Measurements from ENCODE around the gene APOLD1.
"Not testable (repeated sequence)": the region's sequence is repeated elsewhere in the genome, so short reads cannot be mapped to it uniquely, and the experiment has no call there.

APOLD1 gene

DNA sequence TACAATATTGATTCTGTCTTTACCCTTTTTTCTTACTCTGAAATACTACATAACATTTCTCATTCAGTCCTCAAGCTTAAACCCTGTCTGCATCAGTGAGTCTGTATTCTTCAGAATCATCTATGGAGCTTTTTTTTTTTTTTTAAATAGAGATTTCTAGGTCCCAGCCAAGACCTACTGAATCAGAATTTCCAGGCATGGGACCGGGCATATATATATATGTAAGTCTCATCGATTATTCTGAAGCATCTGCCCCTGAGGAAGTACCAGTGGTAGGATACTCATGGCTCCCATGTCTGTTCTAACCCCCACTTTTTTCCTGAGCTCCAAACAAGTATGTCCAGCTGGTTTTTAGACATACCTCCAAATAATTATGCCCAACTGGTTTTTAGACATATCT lies 33.8 kb downstream of the APOLD1 start:
- DNase-seq (ENCODE audit: low read depth), result no peak
- TF ChIP-seq, protein P1, sequence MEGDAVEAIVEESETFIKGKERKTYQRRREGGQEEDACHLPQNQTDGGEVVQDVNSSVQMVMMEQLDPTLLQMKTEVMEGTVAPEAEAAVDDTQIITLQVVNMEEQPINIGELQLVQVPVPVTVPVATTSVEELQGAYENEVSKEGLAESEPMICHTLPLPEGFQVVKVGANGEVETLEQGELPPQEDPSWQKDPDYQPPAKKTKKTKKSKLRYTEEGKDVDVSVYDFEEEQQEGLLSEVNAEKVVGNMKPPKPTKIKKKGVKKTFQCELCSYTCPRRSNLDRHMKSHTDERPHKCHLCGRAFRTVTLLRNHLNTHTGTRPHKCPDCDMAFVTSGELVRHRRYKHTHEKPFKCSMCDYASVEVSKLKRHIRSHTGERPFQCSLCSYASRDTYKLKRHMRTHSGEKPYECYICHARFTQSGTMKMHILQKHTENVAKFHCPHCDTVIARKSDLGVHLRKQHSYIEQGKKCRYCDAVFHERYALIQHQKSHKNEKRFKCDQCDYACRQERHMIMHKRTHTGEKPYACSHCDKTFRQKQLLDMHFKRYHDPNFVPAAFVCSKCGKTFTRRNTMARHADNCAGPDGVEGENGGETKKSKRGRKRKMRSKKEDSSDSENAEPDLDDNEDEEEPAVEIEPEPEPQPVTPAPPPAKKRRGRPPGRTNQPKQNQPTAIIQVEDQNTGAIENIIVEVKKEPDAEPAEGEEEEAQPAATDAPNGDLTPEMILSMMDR (IDR thresholded peaks at IDR 0.05; ENCODE audit: low read depth, low read length, missing control alignments), result no peak
- in situ Hi-C loops (cut with HindIII; ENCODE audit: low sequenced_read_pairs), result loop anchor here (5.0 kb wide), 1 partner anchor 78 kb away; no protein-coding TSS in a partner anchor
- no peak overlapping the region for H3K4me3 ChIP-seq (ENCODE audit: low read depth, low read length)

DNA sequence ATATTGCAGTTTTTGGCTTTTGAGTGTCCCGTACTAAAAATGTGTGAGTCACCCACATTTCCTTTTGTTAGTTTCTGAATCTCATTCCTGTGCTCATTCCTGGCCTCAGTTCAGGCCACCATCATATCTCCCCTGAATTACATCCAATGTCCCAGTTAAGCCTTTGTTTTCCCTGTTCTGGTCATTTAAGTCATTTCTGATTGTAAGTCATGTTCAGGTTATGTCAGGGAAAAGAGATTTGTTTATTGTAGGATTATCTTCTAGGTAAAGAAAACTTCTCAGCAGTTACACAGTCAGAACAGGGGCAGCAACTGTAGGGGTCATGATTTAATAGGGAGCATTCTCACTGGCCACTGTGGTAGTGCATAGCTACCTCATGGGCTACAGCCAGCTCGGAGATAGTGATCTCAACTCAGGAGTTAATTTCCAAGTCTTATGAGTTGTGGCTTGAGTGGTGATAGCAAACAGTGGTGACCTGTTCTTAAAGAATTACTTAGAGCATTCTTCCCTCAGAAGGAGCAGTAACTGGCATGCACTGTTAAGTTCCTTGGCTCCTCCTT lies 34.4 kb downstream of the APOLD1 start:
- peak; percentile 93 for DNase-seq (ENCODE audit: low read depth)
- in situ Hi-C loops (cut with HindIII; ENCODE audit: low sequenced_read_pairs), result loop anchor here (5.0 kb wide), 1 partner anchor 77 kb away; no protein-coding TSS in a partner anchor
- TF ChIP-seq, protein P1 (IDR thresholded peaks at IDR 0.05; ENCODE audit: low read depth, low read length, missing control alignments), result peak; percentile 13
- no peak overlapping the region for H3K4me3 ChIP-seq (ENCODE audit: low read depth, low read length)

DNA sequence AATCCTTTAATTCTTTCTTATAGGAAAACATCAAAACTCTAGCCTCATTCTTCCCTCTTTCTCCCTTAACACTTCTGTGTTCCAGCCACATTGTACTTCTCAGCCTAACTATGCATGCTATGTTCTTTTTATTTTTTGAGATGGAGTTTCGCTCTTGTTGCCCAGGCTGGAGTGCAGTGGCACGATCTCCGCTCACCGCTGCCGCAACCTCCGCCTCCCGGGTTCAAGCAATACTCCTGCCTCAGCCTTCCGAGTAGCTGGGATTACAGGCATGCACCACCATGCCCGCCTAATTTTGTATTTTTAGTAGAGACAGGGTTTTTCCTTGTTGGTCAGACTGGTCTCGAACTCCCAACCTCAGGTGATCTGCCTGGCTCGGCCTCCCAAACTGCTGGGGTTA lies 34.9 kb downstream of the APOLD1 start:
- DNase-seq (ENCODE audit: low read depth); in situ Hi-C loops (cut with HindIII; ENCODE audit: low sequenced_read_pairs); H3K4me3 ChIP-seq (ENCODE audit: low read depth, low read length): not testable (repeated sequence)

DNA sequence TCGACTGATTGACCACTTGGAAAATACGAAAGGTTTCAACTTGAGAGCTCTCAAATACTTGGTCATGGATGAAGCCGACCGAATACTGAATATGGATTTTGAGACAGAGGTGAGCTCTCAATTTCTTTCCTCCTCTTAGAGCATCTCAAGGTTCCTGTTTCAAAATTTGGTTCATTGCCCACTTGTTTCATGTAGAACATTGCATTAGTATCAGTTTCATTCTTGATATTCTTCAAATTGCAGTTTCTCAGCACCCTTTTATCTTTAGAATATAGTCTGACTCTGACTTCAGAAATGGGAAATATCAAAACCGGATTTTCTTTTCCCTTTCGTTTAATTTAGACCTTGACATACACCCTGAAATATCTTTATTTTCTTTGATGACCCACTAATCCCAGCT lies 36.5 kb downstream of the APOLD1 start:
- in situ Hi-C loops (cut with HindIII; ENCODE audit: low sequenced_read_pairs), result no loop called here
- TF ChIP-seq, protein P1 (IDR thresholded peaks at IDR 0.05; ENCODE audit: low read depth, low read length, missing control alignments), result no peak
- DNase-seq (ENCODE audit: low read depth), result no peak
- no peak overlapping the region for H3K4me3 ChIP-seq (ENCODE audit: low read depth, low read length)

DNA sequence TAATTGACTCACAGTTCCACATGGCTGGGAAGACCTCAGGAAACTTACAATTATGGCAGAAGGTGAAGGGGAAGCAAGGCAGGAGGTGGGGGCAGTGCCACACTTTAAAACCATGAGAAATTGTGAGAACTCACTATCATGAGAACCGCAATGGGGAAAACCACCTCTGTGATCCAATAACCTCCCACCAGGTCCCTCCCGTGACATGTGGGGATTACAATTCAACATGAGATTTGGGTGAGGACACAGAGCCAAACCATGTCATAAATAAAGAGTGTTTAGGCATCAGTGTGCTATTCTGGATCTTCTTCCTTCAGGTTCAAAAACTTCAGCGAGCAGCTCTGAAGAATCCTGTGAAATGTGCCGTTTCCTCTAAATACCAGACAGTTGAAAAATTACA lies 37.4 kb downstream of the APOLD1 start:
- H3K4me3 ChIP-seq (ENCODE audit: low read depth, low read length), result no peak overlapping the region
- TF ChIP-seq, protein P1 (IDR thresholded peaks at IDR 0.05; ENCODE audit: low read depth, low read length, missing control alignments), result no peak
- DNase-seq (ENCODE audit: low read depth), result no peak
- in situ Hi-C loops (cut with HindIII; ENCODE audit: low sequenced_read_pairs), result no loop called here

DNA sequence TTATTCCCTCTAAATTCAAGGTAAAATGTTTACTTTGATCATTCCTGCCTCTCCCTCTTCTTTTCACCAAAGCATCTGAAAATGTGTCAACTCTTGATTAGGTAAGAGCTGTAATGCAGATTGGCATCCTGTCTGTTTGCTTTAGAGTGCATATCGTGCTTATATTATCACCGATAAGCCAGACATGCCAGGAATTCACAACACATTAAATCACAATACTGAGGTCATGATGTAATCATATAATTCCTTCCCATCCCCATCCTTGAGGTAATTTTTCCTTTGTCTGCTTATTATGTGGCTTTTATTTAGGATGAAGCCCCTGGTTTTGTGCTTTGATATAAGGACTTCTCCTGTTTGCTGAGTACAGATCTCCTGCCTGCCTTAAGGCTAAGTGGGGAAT lies 37.8 kb downstream of the APOLD1 start:
- in situ Hi-C loops (cut with HindIII; ENCODE audit: low sequenced_read_pairs), result no loop called here
- TF ChIP-seq, protein P1 (IDR thresholded peaks at IDR 0.05; ENCODE audit: low read depth, low read length, missing control alignments), result no peak
- peak; percentile 52 for DNase-seq (ENCODE audit: low read depth)
- no peak overlapping the region for H3K4me3 ChIP-seq (ENCODE audit: low read depth, low read length)

DNA sequence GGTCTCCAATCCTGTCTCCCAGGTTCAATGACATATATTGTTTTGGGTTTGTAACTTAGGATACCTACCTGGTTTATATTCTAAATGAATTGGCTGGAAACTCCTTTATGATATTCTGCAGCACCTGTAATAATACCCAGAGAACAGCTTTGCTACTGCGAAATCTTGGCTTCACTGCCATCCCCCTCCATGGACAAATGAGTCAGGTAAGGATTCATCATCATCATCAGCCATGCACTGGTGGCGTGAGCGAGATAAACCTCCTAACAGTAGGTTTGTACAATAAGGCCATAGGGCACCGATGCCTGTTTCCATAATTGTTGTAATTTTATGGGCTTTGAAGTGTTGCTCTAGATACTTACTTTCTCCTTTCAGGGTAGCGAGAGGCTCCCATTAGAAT lies 38.4 kb downstream of the APOLD1 start:
- in situ Hi-C loops (cut with HindIII; ENCODE audit: low sequenced_read_pairs), result no loop called here
- DNase-seq (ENCODE audit: low read depth), result no peak
- TF ChIP-seq, protein P1 (IDR thresholded peaks at IDR 0.05; ENCODE audit: low read depth, low read length, missing control alignments), result no peak
- no peak overlapping the region for H3K4me3 ChIP-seq (ENCODE audit: low read depth, low read length)
